SK-N-SH (cell line): Measurements from ENCODE around the gene KCNIP4. TPM values are rescaled to one million over a fixed set of nuclear protein-coding genes. Genes with fewer than 3 reads are reported as not detected.

Experiments used
- CTCF ChIA-PET: fragments of 300-600, 350-600 bp; formaldehyde crosslinking; extraction: SDS; loops from one replicate; lab custom pipeline; 2021; lab: Yijun Ruan, JAX
- POLR2A ChIA-PET: fragments of 350-600 bp; sonication (Branson Sonifier 250); formaldehyde crosslinking; extraction: SDS; loops from one replicate; lab custom pipeline; 2020; ENCODE audit warnings: antibody characterized with exemption, inconsistent platforms; lab: Yijun Ruan, JAX
- DNase-seq: peaks from one replicate; pipeline ENCODE4 v3.0.0; 2012
- H2AFZ ChIP-seq: fragments of 200-600 bp; sonication (generic); 2 replicates; pipeline ENCODE4 v1.8.1; 2016; ENCODE audit warnings: antibody characterized with exemption, mild to moderate bottlenecking, low read depth
- H3F3A ChIP-seq: fragments of 200-600 bp; sonication (generic); replicated peaks from 2 replicates; pipeline ENCODE3; 2016; ENCODE audit warnings: antibody characterized with exemption, mild to moderate bottlenecking; ENCODE audit not compliant: insufficient read depth
- H3K27ac ChIP-seq, 2 experiments: fragments of 200-500 bp in 1 of 2; fragments of 200-600 bp in 1 of 2; sonication (Bioruptor generic) in 1 of 2; sonication (generic), shearing (Covaris generic) in 1 of 2; 2 replicates each; pipeline versions ENCODE4 v1.5.1 to v1.6.1; 2014 to 2016; ENCODE audit warnings: low read depth in 2 of 2, inconsistent platforms in 1 of 2, low read length in 1 of 2, mild to moderate bottlenecking in 1 of 2, mixed read lengths in 1 of 2
- H3K27me3 ChIP-seq: fragments of 200-600 bp; sonication (generic), shearing (Covaris generic); 2 replicates; pipeline ENCODE4 v1.6.1; 2016; ENCODE audit warnings: mixed run types; ENCODE audit not compliant: insufficient read depth
- H3K36me3 ChIP-seq, 2 experiments: fragments of 200-500 bp in 1 of 2; fragments of 200-600 bp in 1 of 2; sonication (Bioruptor generic) in 1 of 2; sonication (generic) in 1 of 2; replicated peaks in 1 of 2; 2 replicates each; pipeline versions ENCODE3 to v1.5.1; 2014 to 2016; ENCODE audit warnings: low read length in 1 of 2, mild to moderate bottlenecking in 1 of 2; ENCODE audit not compliant: insufficient read depth in 2 of 2, control insufficient read depth in 1 of 2
- H3K4me1 ChIP-seq, 2 experiments: fragments of 200-500 bp in 1 of 2; fragments of 200-600 bp in 1 of 2; sonication (Bioruptor generic) in 1 of 2; sonication (generic), shearing (Covaris generic) in 1 of 2; 2 replicates each; pipeline versions ENCODE4 v1.5.1 to v1.6.1; 2014 to 2016; ENCODE audit warnings: low read depth in 1 of 2, low read length in 1 of 2, mixed run types in 1 of 2; ENCODE audit not compliant: insufficient read depth in 2 of 2, control insufficient read depth in 1 of 2
- H3K4me2 ChIP-seq: fragments of 200-600 bp; sonication (generic), shearing (Covaris generic); 2 replicates; pipeline ENCODE4 v1.6.1; 2017; ENCODE audit warnings: mixed run types
- H3K4me3 ChIP-seq, 2 experiments: fragments of 200-500 bp in 1 of 2; fragments of 200-600 bp in 1 of 2; sonication (Bioruptor generic) in 1 of 2; sonication (generic), shearing (Covaris generic) in 1 of 2; 2 replicates each; pipeline versions ENCODE4 v1.5.1 to v1.8.1; 2014 to 2016; ENCODE audit warnings: low read depth in 2 of 2, inconsistent platforms in 1 of 2, low read length in 1 of 2, mild to moderate bottlenecking in 1 of 2, mixed read lengths in 1 of 2, moderate library complexity in 1 of 2
- H3K79me2 ChIP-seq: fragments of 200-600 bp; sonication (generic); 2 replicates; pipeline ENCODE4 v1.8.1; 2017; ENCODE audit warnings: mild to moderate bottlenecking; ENCODE audit not compliant: insufficient read depth
- H3K9ac ChIP-seq: fragments of 200-600 bp; sonication (generic); 2 replicates; pipeline ENCODE4 v1.6.1; 2017; ENCODE audit warnings: mixed run types
- H3K9me2 ChIP-seq: fragments of 200-600 bp; sonication (generic); 2 replicates; pipeline ENCODE4 v1.6.1; 2017; ENCODE audit warnings: mixed run types
- H3K9me3 ChIP-seq: fragments of 200-600 bp; sonication (generic); 2 replicates; pipeline ENCODE4 v1.6.1; 2017; ENCODE audit warnings: mixed run types, mild to moderate bottlenecking, moderate library complexity
- H4K20me1 ChIP-seq: fragments of 200-600 bp; sonication (generic); 2 replicates; pipeline ENCODE4 v1.6.1; 2017; ENCODE audit warnings: mild to moderate bottlenecking, mixed run types; ENCODE audit not compliant: insufficient read depth
- CHD2 ChIP-seq: fragments of 150-350 bp; IDR thresholded peaks from 2 replicates; pipeline ENCODE4 v1.6.1; 2018; ENCODE audit warnings: low read length; ENCODE audit not compliant: partially characterized antibody
- CTCF ChIP-seq: fragments of 200-600 bp; sonication (generic); IDR thresholded peaks from 2 replicates; pipeline ENCODE4 v1.6.1; 2017; ENCODE audit warnings: antibody characterized with exemption, mild to moderate bottlenecking, moderate library complexity
- EZH2phosphoT487 ChIP-seq: fragments of 200-600 bp; sonication (generic); IDR thresholded peaks from 2 replicates; pipeline ENCODE4 v1.6.1; 2017; ENCODE audit warnings: low read depth, mixed run types, mild to moderate bottlenecking, antibody characterized with exemption, moderate library complexity, borderline replicate concordance
- FOXJ3 ChIP-seq: sonication (generic); formaldehyde crosslinking; IDR thresholded peaks from 2 replicates; pipeline ENCODE4 v1.5.1; 2020; ENCODE audit warnings: mild to moderate bottlenecking, missing genetic modification reagents
- FOXM1 ChIP-seq: IDR thresholded peaks from 2 replicates; pipeline ENCODE4 v1.4.0; 2012; ENCODE audit warnings: low read depth, mild to moderate bottlenecking
- GABPA ChIP-seq: IDR thresholded peaks from 2 replicates; pipeline ENCODE4 v1.4.0; 2012; ENCODE audit warnings: low read depth, mild to moderate bottlenecking
- JUND ChIP-seq: IDR thresholded peaks from 2 replicates; pipeline ENCODE4 v1.4.0; 2012
- MEF2A ChIP-seq: IDR thresholded peaks from 2 replicates; pipeline ENCODE4 v1.4.0; 2012; ENCODE audit warnings: low read depth, borderline replicate concordance
- MXI1 ChIP-seq: IDR thresholded peaks from 2 replicates; pipeline ENCODE4 v1.6.1; 2012; ENCODE audit warnings: mild to moderate bottlenecking, low read depth, low read length, improper control_type of control experiment
- POLR2AphosphoS5 ChIP-seq: IDR thresholded peaks from 2 replicates; pipeline ENCODE4 v1.6.1; 2012; ENCODE audit warnings: low read depth, low read length
- RAD21 ChIP-seq: IDR thresholded peaks from 2 replicates; pipeline ENCODE4 v1.6.1; 2012; ENCODE audit warnings: mild to moderate bottlenecking, low read length
- RCOR1 ChIP-seq: fragments of 150-350 bp; IDR thresholded peaks from 2 replicates; pipeline ENCODE4 v1.6.1; 2017; ENCODE audit warnings: antibody characterized with exemption, low read length
- RFX5 ChIP-seq: IDR thresholded peaks from 2 replicates; pipeline ENCODE4 v1.6.1; 2012; ENCODE audit warnings: mild to moderate bottlenecking, improper control_type of control experiment, low read length
- RXRA ChIP-seq: IDR thresholded peaks from 2 replicates; pipeline ENCODE4 v1.4.0; 2012; ENCODE audit warnings: low read depth, mild to moderate bottlenecking, borderline replicate concordance
- TAF1 ChIP-seq: IDR thresholded peaks from 2 replicates; pipeline ENCODE4 v1.6.1; 2012; ENCODE audit warnings: low read depth, mild to moderate bottlenecking, low read length, moderate library complexity, borderline replicate concordance
- TCF12 ChIP-seq: IDR thresholded peaks from 2 replicates; pipeline ENCODE4 v1.4.0; 2012
- WGBS: methylation state at CpG from one replicate; pipeline ENCODE4 v1.1.6; 2017; ENCODE audit warnings: low lambda C conversion rate; 5-methylcytosine and 5-hydroxymethylcytosine counted together
- polyA plus RNA-seq, 3 experiments: library from polyadenylated mRNA; depleted of rRNA; stranded (reverse); fragments of >200 nt; gene quantifications; 2 replicates each; pipeline ENCODE4 v1.2.3, GENCODE V29; 2012
- TF ChIP-seq, protein P1 (sequence below): IDR thresholded peaks from 2 replicates; pipeline ENCODE4 v1.4.0; 2012; ENCODE audit warnings: low read depth, borderline replicate concordance
- TF ChIP-seq, protein P2 (sequence below): fragments of 150-350 bp; IDR thresholded peaks from 2 replicates; pipeline ENCODE4 v1.6.1; 2017; ENCODE audit warnings: antibody characterized with exemption, low read length, low read depth, borderline replicate concordance
- TF ChIP-seq, protein P3 (sequence below): fragments of 150-350 bp; IDR thresholded peaks from 2 replicates; pipeline ENCODE4 v1.6.1; 2016; ENCODE audit warnings: mild to moderate bottlenecking, low read depth, low read length
- TF ChIP-seq, protein P4 (sequence below): IDR thresholded peaks from 2 replicates; pipeline ENCODE4 v1.4.0; 2012; ENCODE audit warnings: low read depth

The KCNIP4 gene
- polyA plus RNA-seq, 1 of the 3 experiments (the other 2 are of a cell fraction), result 0.18 TPM

GRCh38 chr4:20805716-20806115 is 1142.9 kb downstream of the KCNIP4 start:
- Histone ChIP-seq H4K20me1 (no peaks in the 10 kb centered on the region), H3K4me2 (no peak overlapping the region), H3K36me3 (no peaks in the 10 kb centered on the region), H3K9me3 (no peaks in the 10 kb centered on the region; the same call in 1 of the 2 replicates), H3F3A (no peaks in the 10 kb centered on the region), H3K27me3 (no peaks in the 10 kb centered on the region), H2AFZ (no peak overlapping the region), H3K4me1 (no peaks in the 10 kb centered on the region), H3K79me2 (no peaks in the 10 kb centered on the region), H3K4me3 (no peak overlapping the region), H3K9ac (no peak overlapping the region), H3K9me2 (no peaks in the 10 kb centered on the region), H3K27ac (no peak overlapping the region)
- TF ChIP-seq GABPA, result no peak
- no peak for TF ChIP-seq TAF1
- 73% methylated on average over 1 of the region's 1 CpG for WGBS
- ChIA-PET POLR2A (no interaction called here), CTCF (no interaction called here)
- no peak for DNase-seq

- ChIA-PET POLR2A (no interaction called here), CTCF (interaction anchor here (1.0 to 2.4 kb wide), 2 partner anchors 15 to 979 kb away, joined by 4 to 14 read pairs; no protein-coding TSS in a partner anchor)
- H3F3A ChIP-seq, result no peaks in the 10 kb centered on the region
- H2AFZ ChIP-seq, result no peak overlapping the region
- DNase-seq, result no peak
- H3K9me2 ChIP-seq, result no peaks in the 10 kb centered on the region
- no peak overlapping the region for H3K4me2 ChIP-seq
- 71% methylated on average over 2 of the region's 2 CpGs for WGBS
- H3K27ac ChIP-seq, result peak overlapping the region in 1 of 2 experiments; percentile 34; a peak in 1 of 4 replicates
- no peak overlapping the region for H3K9ac ChIP-seq
- TF ChIP-seq CTCF, result no peak
- no peak for TF ChIP-seq RXRA
- no peak for TF ChIP-seq TAF1
- TF ChIP-seq FOXJ3 (CRISPR knock-in tag), result no peak
- TF ChIP-seq, protein P1, sequence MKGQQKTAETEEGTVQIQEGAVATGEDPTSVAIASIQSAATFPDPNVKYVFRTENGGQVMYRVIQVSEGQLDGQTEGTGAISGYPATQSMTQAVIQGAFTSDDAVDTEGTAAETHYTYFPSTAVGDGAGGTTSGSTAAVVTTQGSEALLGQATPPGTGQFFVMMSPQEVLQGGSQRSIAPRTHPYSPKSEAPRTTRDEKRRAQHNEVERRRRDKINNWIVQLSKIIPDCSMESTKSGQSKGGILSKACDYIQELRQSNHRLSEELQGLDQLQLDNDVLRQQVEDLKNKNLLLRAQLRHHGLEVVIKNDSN, result no peak
- no peak for TF ChIP-seq MXI1
- TF ChIP-seq, protein P2, sequence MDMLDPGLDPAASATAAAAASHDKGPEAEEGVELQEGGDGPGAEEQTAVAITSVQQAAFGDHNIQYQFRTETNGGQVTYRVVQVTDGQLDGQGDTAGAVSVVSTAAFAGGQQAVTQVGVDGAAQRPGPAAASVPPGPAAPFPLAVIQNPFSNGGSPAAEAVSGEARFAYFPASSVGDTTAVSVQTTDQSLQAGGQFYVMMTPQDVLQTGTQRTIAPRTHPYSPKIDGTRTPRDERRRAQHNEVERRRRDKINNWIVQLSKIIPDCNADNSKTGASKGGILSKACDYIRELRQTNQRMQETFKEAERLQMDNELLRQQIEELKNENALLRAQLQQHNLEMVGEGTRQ, result no peak
- no peak for TF ChIP-seq RFX5
- no peak for TF ChIP-seq CHD2
- no peak for TF ChIP-seq RAD21
- no peak for TF ChIP-seq TCF12
- TF ChIP-seq, protein P3, sequence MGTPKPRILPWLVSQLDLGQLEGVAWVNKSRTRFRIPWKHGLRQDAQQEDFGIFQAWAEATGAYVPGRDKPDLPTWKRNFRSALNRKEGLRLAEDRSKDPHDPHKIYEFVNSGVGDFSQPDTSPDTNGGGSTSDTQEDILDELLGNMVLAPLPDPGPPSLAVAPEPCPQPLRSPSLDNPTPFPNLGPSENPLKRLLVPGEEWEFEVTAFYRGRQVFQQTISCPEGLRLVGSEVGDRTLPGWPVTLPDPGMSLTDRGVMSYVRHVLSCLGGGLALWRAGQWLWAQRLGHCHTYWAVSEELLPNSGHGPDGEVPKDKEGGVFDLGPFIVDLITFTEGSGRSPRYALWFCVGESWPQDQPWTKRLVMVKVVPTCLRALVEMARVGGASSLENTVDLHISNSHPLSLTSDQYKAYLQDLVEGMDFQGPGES, result no peak
- TF ChIP-seq, protein P4, sequence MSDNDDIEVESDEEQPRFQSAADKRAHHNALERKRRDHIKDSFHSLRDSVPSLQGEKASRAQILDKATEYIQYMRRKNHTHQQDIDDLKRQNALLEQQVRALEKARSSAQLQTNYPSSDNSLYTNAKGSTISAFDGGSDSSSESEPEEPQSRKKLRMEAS, result no peak
- TF ChIP-seq JUND, result no peak
- no peak for TF ChIP-seq FOXM1
- no peak for TF ChIP-seq MEF2A
- no peak for TF ChIP-seq EZH2phosphoT487
- TF ChIP-seq RCOR1, result no peak
- TF ChIP-seq POLR2AphosphoS5, result no peak
- no peaks in the 10 kb centered on the region for H3K9me3 ChIP-seq
- H3K4me1 ChIP-seq, result no peaks in the 10 kb centered on the region; a peak in 2 of 4 replicates
- H3K79me2 ChIP-seq, result no peaks in the 10 kb centered on the region
- no peaks in the 10 kb centered on the region for H4K20me1 ChIP-seq
- H3K36me3 ChIP-seq, result no peaks in the 10 kb centered on the region
- no peaks in the 10 kb centered on the region for H3K27me3 ChIP-seq
- H3K4me3 ChIP-seq, result no peak overlapping the region
These were observed 1160.5 kb downstream of the KCNIP4 start for GRCh38 chr4:20787940-20788665.
